Right atrium auricular region (tissue), 2 donors: Measurements from ENCODE around the gene SKIDA1. TPM values are rescaled to one million over a fixed set of nuclear protein-coding genes. Genes with fewer than 3 reads are reported as not detected.

ENCODE experiments used
- DNase-seq: peaks from one replicate; pipeline ENCODE4 v3.0.0-alpha.2; 2019; ENCODE audit warnings: low spot score
- H3K27ac ChIP-seq, 2 donors: fragments of 200-600 bp; sonication (generic); 1 replicate in 1 of 2; 2 replicates in 1 of 2; pipeline ENCODE4 v1.5.1; 2016 to 2019
- H3K27me3 ChIP-seq, 2 donors: fragments of 200-600 bp; sonication (generic); one replicate each; pipeline versions ENCODE4 v1.5.1 to v1.6.0; 2017 to 2019
- H3K36me3 ChIP-seq: fragments of 200-600 bp; sonication (generic); one replicate; pipeline ENCODE4 v1.5.1; 2016
- H3K4me1 ChIP-seq, 2 donors: fragments of 200-600 bp; sonication (generic); one replicate each; pipeline versions ENCODE4 v1.5.1 to v1.6.0; 2017 to 2019
- H3K4me3 ChIP-seq, 2 donors: fragments of 200-600 bp; sonication (generic); 1 replicate in 1 of 2; 2 replicates in 1 of 2; pipeline ENCODE4 v1.5.1; 2017 to 2019; ENCODE audit warnings: mild to moderate bottlenecking in 1 of 2, moderate library complexity in 1 of 2
- H3K9me3 ChIP-seq, 2 donors: fragments of 200-600 bp; sonication (generic); one replicate each; pipeline ENCODE4 v1.5.1; 2019
- CTCF ChIP-seq, 2 donors: fragments of 200-600 bp; sonication (generic); IDR thresholded peaks; one replicate each; pipeline ENCODE4 v1.5.1; 2019; ENCODE audit warnings: antibody characterized with exemption in 2 of 2
- total RNA-seq, 2 donors: library from RNA; depleted of rRNA; stranded (reverse); fragments of >200 nt; gene quantifications; one replicate each; pipeline ENCODE4 v1.1.0, GENCODE V29; 2016

The SKIDA1 gene
- total RNA-seq, 2 donors from 2014 or later, result 2.1 to 2.6 TPM

- no peaks in the 10 kb centered on the region for H3K27me3 ChIP-seq
- H3K9me3 ChIP-seq, result no peaks in the 10 kb centered on the region
- peaks cover 0 to 20% of the 10 kb centered on the region in 2 donors for H3K4me1 ChIP-seq
- peak overlapping the region; percentile 77 to 82 for H3K27ac ChIP-seq
- no peaks in the 10 kb centered on the region for H3K36me3 ChIP-seq
- H3K4me3 ChIP-seq, result peak overlapping the region; percentile 60 to 64
- no peak for DNase-seq
- TF ChIP-seq CTCF (IDR thresholded peaks at IDR 0.05), result no peak
Measured at GRCh38 chr10:21515361-21516241, 9.9 kb downstream of the SKIDA1 start.

GRCh38 chr10:21514818-21515351 lies 10.6 kb downstream of the SKIDA1 start:
- no peak for TF ChIP-seq CTCF (IDR thresholded peaks at IDR 0.05)
- Histone ChIP-seq H3K4me3 (peak overlapping the region; percentile 60 to 64), H3K27me3 (no peaks in the 10 kb centered on the region), H3K9me3 (no peaks in the 10 kb centered on the region), H3K36me3 (no peaks in the 10 kb centered on the region), H3K4me1 (peaks cover 0 to 17% of the 10 kb centered on the region in 2 donors), H3K27ac (no peak overlapping the region)
- DNase-seq, result no peak

- H3K4me3 ChIP-seq, result peak overlapping the region; percentile 60 to 64
- no peaks in the 10 kb centered on the region for H3K9me3 ChIP-seq
- H3K27me3 ChIP-seq, result no peaks in the 10 kb centered on the region
- peaks cover 0 to 14% of the 10 kb centered on the region in 2 donors for H3K4me1 ChIP-seq
- no peak for TF ChIP-seq CTCF (IDR thresholded peaks at IDR 0.05)
- no peaks in the 10 kb centered on the region for H3K36me3 ChIP-seq
- no peak for DNase-seq
- no peak overlapping the region for H3K27ac ChIP-seq
Measured at GRCh38 chr10:21514129-21514817, 11.2 kb downstream of the SKIDA1 start.

GRCh38 chr10:21513405-21513788 lies 12.1 kb downstream of the SKIDA1 start:
- no peak for DNase-seq
- TF ChIP-seq CTCF (IDR thresholded peaks at IDR 0.05), result no peak
- H3K36me3 ChIP-seq, result no peaks in the 10 kb centered on the region
- no peaks in the 10 kb centered on the region for H3K9me3 ChIP-seq
- H3K4me1 ChIP-seq, result peaks cover 0 to 9% of the 10 kb centered on the region in 2 donors
- H3K27me3 ChIP-seq, result no peaks in the 10 kb centered on the region
- no peak overlapping the region for H3K27ac ChIP-seq
- H3K4me3 ChIP-seq, result no peak overlapping the region

- Histone ChIP-seq H3K9me3 (no peaks in the 10 kb centered on the region), H3K27me3 (no peaks in the 10 kb centered on the region), H3K36me3 (no peaks in the 10 kb centered on the region), H3K27ac (no peak overlapping the region), H3K4me1 (peaks cover 0 to 9% of the 10 kb centered on the region in 2 donors), H3K4me3 (no peak overlapping the region)
- DNase-seq, result no peak
- no peak for TF ChIP-seq CTCF (IDR thresholded peaks at IDR 0.05)
Measured at GRCh38 chr10:21512573-21513404, 12.7 kb downstream of the SKIDA1 start.
